HG03103 (cell line): ENCODE data around the gene EYA3.

Source experiments
- ATAC-seq: cut with Tn5 transposase; IDR thresholded peaks from one replicate; pipeline ENCODE4 v1.9.1; 2021; ENCODE audit warnings: low read depth; ENCODE audit not compliant: unreplicated experiment

Gene EYA3, protein sequence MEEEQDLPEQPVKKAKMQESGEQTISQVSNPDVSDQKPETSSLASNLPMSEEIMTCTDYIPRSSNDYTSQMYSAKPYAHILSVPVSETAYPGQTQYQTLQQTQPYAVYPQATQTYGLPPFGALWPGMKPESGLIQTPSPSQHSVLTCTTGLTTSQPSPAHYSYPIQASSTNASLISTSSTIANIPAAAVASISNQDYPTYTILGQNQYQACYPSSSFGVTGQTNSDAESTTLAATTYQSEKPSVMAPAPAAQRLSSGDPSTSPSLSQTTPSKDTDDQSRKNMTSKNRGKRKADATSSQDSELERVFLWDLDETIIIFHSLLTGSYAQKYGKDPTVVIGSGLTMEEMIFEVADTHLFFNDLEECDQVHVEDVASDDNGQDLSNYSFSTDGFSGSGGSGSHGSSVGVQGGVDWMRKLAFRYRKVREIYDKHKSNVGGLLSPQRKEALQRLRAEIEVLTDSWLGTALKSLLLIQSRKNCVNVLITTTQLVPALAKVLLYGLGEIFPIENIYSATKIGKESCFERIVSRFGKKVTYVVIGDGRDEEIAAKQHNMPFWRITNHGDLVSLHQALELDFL

DNA sequence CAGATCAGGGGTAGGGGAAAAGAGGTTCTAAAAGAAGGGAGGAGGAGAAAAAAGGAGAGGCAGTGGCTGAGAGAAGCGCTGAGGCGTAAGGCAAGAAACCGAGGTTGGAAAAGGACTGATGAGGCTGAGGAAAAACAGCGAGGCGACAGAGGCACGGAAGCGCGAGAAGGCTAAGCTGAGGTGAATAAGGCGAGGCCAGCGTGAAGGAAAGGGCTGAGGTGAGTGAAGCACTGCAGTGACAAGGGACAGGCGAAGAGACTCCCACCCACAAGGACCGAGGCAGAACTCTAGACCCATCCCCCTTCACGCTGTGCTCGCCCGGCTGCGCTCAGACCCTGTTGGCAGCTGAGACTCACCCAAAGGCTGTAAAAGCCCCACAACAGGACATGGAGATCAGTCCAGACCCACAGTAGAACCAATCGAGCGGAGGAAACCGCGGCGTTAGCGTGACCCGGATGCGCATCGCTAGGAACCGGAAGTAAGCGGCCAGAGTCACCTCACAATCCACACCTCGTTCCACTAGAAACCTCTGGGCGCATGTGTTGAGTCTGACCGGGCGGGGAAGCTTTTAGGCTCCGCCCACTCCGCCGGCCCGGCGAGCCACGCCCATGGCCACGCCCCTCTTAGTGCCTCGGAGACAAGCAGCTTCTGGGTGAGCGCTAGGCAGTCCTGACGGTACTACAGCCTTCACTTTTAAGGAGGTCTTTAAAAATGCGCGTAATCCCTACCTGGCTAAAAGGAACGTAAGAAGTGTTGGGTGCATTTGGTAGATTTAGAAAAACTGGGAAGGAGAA is at the start of gene EYA3:
TSS of gene EYA3 (minus strand) at position 443 of the 794 bp plus-strand sequence. CDS start 30,584 bp downstream, outside the sequence.
- peak; percentile 68 for ATAC-seq

DNA sequence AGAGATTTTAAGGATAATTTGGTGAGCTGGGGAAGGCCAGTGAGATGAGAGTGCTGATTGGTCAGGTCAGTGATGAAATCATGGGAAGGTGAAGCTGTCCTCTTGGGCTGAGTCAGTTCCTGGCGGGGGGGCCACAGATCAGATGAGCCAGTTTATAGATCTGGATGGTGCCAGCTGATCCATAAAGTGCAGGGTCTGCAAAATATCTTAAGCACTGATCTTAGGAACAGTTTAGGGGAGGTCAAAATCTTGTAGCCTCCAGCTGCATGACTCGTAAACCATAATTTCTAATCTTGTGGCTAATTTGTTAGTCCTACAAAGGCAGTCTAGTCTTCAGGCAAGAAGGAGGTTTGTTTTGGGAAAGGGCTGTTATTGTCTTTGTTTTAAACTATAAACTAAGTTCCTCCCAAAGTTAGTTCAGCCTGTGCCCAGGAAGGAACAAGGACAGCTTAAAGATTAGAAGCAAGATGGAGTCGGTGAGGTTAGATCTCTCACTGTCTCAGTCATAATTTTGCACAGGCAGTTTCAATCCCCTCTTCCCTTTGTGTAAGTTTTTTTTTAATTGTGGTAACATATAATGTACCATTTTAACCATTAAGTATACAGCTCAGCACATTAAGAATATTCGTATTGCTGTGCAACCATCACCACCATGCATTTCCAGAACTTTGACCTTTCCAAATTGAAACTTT is 48.7 kb upstream of the EYA3 start:
- ATAC-seq: no peak

DNA sequence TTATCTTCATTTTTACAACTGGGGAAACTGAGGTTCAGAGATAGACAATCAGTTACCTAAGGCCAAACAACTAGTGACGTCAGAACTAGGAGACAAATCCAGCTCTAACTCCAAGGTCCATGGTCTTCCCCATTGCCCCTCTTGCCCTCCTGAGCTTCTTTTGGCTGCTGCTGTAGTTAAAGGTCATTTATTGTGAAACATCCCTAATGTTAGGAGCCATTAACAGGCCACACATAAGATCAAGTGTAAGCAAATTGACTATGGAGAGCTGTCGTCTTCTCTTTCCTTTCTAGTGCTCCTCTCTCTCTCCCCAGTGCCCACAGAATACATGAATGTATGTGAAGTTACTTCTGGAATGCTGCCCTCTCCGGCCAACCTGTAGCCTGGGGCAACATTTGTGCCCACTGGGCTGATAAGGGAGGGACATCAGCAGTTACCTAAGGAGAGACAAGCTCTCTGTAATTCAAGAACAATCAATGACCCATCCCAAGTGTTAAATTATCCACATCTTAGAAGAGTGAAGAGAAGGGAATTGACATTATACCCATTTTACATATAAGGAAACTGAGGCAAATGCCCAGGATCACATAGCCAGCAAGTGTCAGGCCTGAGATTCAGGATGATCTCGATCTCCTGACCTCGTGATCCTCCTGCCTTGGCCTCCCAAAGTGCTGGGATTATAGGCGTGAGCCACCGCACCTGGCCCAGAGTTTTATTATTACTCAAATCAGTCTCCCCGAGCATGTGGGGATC is 47.9 kb upstream of the EYA3 start:
- no peak for ATAC-seq

DNA sequence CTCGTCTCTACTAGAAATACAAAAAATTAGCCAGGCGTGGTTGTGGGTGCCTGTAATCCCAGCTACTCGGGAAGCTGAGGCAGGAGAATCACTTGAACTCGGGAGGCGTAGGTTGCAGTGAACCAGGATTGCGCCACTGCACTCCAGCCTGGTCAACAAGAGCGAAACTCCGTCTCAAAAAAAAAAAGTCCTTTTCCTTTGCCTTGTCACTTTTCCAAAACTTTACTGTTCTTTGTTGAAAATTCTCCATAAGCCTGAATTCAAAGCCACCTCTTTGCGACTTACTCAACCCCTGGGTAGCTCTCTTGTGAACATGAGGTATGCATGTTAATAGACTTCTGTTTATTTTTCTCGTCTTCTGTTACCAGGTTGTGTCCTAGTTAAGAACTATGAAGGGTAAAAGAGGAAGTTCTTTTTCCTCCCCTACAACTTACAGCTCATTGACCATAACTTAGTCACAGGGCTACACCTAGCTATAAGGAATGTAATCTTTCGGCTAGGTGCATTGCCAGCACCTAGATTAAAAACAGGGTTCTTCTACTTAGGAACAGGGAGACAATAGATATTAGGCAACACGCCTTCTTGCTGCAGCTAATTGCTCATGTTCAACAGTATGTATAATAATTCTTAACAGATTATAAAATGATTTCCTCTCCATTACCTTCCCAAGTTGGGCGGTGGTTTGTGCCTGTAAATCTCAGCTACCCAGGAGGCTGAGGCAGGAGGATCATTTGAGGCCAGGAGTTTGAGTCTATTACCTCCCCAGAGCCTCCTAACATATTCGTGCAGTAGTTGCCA is 47.2 kb upstream of the EYA3 start:
- ATAC-seq: no peak

DNA sequence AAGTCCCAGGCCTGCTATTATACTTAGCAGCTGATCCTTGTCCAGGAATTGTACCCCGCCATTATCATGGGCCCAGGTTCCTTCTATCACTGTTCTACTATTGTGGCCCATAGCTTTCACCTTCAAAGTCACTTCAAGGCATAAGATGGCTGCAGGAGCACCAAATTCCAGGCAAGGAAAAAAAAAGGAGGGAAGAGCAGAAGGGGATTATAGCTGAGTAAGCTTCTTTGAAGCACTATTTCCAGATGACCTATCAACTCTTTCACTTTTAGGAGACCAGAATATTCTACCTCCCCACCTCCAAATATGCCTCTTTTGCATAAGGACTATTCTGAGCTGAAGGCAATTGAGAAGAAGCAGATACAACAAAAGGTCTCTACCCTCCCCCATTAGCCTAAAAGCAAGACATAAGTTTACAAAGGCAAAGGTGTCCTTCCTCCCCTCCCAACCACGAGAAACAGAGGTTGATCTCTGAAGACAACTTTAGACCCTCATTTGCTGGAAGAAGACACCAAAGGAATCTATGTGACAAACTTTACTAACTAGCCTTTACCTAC is 46.3 kb upstream of the EYA3 start:
- ATAC-seq: no peak

DNA sequence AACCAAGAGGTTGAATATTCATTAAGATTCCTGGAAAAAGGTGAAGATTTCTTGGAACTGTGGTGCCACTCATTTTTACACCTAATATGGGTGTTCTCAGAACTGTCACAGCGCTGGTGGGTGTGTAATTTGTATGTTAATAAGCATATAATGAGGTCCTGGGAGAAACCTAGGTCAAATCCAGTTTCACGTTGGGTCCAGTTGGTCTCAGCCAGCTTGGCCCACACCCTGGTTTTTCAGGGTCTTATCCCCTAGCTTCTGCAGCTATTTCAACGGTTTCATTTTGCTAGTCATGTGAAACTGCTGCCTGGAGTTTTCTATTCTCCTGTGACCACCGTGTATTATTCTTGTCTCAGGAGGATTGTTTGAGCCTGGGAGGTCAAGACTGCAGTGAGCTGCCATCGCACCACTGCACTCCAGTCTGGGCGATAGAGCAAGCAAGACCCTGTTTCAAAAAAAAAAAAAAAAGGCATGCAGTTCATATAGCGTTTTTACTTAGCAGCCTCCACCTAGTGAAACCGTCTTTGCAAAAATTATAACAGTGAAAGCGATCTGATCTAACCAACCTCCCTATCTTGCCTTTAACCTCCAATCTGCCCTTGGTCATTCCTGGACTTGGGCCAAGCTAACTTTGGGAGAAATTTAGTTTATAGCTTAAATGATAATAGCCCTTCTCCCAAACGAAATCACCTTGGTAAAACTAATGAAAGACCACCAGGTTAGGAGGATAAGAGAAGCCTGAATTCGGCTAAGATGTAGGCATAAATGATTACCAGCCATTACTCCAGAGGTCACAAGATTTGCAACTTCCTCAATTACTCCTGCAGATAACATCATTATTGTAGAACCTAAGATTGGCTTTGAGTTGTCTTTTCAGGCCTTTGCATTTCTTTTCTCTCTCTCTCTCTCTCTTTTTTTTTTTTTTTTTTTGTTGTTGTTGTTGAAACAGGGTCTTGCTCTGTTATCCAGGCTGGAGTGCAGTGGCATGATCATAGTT is 44.1 kb upstream of the EYA3 start:
- no peak for ATAC-seq

DNA sequence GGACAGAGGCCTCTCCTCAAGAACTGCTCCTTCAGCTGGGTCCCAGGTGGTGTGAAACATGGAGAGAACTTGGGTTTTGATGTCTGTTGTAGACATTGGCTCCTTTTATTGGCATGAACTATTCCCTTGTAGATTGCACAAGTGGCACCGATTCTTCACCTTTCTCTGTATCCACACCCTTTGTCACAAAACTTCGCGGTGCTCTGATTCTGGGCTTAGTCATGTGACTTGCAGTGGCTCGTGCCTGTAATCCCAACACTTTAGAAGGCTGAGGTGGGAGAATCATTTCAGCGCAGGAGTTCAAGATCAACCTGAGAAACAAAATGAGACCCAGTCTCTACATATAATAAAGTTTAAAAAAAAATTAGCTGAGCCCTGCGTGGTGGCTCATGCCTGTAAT is 42.5 kb upstream of the EYA3 start:
- no peak for ATAC-seq

DNA sequence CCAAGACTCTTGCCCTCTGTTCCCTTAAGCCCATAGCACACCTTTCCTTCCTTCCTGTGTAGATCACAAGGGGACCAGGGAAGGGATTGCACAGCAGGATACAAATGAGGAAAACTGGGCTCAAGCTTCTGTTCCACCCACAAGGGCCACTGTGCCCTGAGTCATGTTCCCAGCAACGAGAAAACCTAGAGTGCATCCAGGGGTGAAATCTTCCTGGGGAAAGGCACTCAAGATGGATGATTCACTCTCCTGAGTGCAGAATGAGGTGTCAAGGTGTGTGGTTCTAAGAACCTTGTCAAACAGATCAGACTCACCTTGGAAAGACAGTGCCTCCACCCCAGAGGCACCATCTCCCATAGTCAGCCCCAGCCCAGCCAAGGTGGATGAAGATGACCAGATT is 40.7 kb upstream of the EYA3 start:
- no peak for ATAC-seq

DNA sequence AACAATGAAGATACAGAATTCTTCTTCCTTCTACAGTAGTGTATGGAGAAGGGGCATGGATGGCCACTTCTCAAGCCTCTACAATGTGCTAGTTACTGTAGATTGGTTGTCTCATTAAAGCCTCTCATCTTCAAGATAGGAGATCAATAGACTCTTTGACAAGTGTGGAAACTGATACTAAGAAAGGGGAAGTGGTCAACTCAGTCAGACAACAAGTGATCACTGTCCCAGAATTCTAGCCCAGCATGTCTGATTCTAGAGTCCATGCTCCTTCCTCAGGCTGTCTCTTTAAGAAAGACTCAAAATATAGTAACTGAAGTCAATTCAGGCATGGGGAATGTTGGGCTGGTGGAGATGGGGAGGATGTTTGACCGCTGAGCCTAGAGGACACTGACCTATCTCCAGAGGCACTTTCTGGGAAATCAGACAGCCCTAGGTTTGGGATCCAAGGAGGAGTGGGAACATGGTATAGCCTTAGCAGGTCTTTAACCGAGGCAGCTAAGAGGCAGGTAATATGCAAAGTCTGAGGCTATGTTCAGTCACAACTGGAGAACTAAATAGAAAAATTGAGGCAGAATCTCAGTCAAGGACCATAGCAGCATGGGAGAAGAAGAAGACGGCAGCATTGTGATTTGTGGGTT is 39.3 kb upstream of the EYA3 start:
- ATAC-seq: peak; percentile 60

DNA sequence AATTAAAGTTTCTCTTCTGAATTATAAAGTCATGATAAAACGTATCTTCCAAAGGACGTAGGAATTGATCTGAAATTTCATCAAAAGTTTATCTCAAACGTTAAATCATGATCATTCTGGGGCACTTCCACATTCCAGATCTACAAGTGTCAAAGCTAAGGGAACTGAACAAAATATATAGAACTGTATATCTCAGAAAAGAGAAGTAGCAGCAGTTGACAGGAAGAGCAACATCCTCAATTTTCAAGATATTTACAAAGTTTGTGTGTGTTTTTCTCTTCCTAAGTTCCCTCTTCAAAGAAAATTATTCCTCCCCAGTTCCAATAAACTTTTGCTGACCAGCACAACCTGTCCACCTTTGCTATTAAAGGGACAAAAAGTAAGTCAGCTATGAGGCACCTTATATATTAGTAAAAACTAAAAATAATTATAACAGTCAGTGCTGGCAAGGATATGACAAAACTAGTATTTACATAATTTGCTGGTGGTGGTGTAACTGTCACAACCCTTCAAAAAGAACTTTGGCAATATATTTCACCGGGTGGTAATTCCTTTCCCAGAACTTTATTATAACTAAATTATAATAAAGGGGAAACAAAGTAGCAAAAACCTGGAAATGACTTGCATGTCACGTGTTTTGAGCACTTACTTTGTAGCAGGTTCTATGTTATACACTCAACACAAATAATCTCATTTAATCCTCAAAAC is 38.5 kb upstream of the EYA3 start:
- no peak for ATAC-seq

DNA sequence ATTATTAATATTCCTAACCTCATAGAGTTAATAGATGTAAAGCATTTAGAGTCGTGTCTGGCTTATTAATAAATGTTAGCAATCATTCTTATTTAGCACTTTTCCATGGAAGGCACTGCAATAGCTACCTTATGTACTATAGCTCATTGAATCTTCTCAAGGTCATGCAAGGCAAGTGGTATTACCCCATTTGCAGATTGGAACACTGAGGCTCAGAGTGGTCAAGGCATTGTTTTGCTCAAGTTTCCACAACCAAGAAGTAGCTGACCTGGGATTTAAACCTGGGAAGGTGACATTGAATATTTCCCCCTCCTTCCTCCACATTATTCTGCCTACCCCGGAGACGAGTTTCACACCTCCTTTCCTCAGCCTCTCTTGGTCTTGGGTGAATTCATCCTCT is 37.8 kb upstream of the EYA3 start:
- no peak for ATAC-seq

DNA sequence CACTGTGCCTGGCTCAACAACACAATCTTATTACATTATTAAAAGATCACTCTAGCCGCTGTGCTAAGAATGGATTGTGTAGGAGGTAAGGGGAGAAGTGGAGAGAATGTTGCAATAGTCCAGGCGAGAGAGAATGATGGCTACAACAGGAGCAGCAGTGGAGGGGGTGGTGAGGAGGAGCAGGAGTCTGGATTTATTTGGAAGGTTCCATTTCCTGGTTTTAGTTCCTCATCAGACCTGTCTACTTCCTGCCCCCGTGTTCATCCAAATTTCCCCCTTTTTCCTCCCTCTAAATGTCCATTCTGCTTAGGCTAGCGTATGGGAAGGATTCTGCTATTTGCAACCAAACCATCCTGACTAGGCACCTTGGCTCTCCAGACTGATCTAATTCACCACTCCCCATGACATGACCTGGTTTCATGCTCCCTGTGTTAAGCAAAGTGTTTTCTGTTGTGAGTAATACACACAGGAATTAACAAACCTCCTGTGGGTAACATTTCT is 35.1 kb upstream of the EYA3 start:
- ATAC-seq: no peak

DNA sequence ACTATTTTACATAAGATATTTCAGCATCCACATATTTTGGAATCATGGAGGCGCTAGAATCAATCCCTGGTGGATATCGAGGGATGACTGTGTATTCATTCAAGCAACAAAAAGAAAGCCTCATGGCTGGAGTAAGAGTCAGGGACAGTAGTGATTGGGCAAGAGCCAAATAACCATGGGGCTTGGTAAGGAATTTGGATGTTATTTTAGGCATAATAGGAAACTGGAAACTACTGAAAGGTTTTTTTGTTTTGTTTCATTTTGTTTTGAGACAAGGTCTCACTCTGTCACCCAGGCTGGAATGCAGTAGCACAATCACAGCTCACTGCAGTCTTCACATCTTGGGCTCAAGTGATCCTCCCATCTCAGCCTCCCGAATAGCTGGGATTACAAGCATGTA is 33.8 kb upstream of the EYA3 start:
- no peak for ATAC-seq

DNA sequence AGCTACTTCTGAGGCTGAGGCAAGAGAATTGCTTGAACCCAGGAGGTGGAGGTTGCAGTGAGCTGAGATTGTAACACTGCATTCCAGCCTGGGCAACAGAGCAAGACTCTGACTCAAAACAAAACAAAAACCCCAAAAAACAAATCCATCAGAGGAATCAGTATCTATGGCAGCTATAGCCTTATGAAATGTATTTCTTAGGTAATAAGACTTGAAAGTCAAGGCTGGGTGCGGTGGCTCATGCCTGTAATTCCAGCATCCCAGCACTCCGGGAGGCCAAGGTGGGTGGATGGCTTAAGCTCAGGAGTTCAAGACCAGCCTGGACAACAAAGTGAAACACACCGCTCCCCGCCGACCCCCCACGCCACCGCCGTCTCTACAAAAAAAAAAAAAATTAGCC is 31.1 kb upstream of the EYA3 start:
- no peak for ATAC-seq

DNA sequence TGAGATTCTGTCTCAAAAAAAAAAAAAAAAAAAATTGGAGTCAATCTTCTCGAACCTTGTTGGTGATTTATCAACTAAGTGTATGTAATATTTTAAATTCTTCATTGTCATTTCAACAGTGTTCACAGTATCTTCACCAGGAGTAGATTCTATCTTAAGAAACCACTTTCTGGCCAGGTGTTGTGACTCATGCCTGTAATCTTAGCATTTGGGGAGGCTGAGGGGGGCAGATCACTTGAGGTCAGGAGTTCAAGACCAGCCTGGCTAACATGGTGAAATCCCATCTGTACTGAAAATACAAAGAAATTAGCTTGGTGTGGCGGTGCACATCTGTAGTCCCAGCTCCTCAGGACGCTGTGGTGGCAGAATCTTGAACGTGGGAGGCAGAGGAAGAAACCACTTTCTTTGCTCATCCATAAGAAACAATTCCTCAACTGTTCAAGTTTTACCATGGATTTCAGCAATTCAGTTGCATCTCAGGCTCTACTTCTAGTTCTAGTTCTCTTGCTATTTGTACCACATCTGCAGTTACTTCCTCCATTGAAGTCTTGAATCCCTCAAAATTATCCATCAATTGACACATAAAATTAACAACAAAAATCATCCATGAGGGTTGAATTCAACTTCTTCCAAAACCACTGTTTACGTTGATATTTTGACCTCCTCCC is 30.4 kb upstream of the EYA3 start:
- ATAC-seq: no peak

DNA sequence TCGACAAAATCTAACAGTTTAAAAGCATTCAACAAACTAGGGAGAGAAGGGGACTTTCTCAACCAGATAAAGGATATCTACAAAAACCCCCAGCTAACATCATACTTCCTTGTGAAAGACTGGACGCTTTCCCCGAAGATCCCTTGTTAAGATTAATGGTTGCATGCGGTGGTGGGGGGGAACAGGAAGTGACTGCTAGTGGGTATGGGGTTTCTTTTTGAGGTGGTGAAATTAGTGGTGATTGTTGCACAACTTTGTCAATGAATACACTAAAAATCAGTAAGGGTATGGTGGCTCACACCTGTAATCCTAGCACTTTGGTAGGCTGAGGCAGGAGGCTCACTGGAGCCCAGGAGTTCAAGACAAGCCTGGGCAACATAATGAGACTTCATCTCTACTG is 26.9 kb upstream of the EYA3 start:
- ATAC-seq: no peak
